WI38 (cell line): ENCODE measurements around the gene PCDHGA3.
"Not testable (repeated sequence)": the region's sequence is repeated elsewhere in the genome, so short reads cannot be mapped to it uniquely, and the experiment has no call there.

Experiments used
- H3K4me3 ChIP-seq: 2 replicates; pipeline ENCODE4 v1.5.1; 2011; ENCODE audit warnings: low read depth, mild to moderate bottlenecking, control low read depth, low read length
- CTCF ChIP-seq: IDR thresholded peaks from 2 replicates; pipeline ENCODE4 v1.5.1; 2012; ENCODE audit warnings: low read depth, mild to moderate bottlenecking, control low read depth, low read length

PCDHGA3 gene

GRCh38 chr5:141374627-141375026 is 31.0 kb downstream of the PCDHGA3 start:
- no peak for TF ChIP-seq CTCF
- no peak overlapping the region for H3K4me3 ChIP-seq

DNA sequence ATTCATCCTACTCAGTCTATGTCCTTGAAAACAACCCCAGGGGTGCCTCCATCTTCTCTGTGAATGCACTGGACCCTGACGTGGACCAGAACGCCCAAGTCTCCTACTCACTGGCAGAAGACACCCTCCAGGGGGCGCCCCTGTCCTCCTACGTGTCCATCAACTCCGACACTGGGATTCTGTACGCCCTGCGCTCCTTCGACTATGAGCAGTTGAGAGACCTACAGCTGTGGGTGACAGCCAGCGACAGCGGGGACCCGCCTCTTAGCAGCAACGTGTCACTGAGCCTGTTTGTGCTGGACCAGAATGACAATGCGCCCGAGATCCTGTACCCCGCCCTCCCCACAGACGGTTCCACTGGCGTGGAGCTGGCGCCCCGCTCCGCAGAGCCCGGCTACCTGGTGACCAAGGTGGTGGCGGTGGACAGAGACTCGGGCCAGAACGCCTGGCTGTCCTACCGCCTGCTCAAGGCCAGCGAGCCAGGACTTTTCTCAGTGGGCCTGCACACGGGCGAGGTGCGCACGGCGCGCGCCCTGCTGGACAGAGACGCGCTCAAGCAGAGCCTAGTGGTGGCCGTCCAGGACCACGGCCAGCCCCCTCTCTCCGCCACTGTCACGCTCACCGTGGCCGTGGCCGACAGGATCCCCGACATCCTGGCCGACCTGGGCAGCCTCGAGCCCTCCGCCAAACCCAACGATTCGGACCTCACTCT is 32.0 kb downstream of the PCDHGA3 start:
- H3K4me3 ChIP-seq = not testable (repeated sequence)

- peak; percentile 28; the same call in 1 of the 2 replicates for TF ChIP-seq CTCF
- H3K4me3 ChIP-seq = peak within 1 kb of the TSS; percentile 53
These were observed 39.1 kb downstream of the PCDHGA3 start, which contains the start of gene PCDHGA7 for GRCh38 chr5:141382469-141383294. Gene PCDHGA7 (plus strand): TSS chr5:141382742. CDS start chr5:141382900, 158 bp downstream.

DNA sequence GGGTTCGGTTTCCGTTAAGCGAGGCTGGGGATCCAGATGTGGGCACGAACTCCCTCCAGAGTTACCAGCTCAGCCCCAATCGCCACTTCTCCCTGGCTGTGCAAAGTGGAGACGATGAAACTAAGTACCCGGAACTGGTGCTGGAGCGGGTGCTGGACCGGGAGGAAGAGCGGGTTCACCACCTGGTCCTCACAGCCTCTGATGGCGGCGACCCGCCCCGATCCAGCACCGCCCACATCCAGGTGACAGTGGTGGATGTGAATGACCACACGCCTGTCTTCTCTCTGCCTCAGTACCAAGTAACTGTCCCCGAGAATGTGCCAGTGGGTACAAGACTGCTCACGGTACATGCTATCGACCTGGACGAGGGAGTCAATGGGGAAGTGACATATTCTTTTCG is 39.7 kb downstream of the PCDHGA3 start:
- no peak for TF ChIP-seq CTCF
- H3K4me3 ChIP-seq = no peak overlapping the region

DNA sequence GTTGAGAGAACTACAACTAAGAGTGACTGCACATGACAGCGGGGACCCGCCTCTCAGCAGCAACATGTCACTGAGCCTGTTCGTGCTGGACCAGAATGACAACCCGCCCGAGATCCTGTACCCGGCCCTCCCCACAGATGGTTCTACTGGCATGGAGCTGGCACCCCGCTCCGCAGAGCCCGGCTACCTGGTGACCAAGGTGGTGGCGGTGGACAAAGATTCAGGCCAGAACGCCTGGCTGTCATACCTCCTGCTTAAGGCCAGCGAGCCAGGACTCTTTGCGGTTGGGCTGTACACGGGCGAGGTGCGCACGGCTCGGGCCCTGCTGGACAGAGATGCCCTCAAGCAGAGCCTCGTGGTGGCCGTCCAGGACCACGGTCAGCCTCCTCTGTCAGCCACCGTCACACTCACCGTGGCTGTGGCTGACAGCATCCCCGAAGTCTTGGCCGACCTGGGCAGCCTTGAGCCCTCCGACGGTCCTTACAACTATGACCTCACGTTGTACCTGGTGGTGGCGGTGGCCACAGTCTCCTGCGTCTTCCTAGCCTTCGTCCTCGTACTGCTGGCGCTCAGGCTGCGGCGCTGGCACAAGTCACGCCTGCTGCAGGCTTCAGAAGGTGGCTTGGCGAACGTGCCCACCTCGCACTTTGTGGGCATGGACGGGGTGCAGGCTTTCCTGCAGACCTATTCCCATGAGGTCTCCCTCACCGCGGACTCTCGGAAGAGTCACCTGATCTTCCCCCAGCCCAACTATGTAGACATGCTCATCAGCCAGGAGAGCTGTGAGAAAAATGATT is 41.0 kb downstream of the PCDHGA3 start:
- no peak for TF ChIP-seq CTCF
- no peak overlapping the region for H3K4me3 ChIP-seq

DNA sequence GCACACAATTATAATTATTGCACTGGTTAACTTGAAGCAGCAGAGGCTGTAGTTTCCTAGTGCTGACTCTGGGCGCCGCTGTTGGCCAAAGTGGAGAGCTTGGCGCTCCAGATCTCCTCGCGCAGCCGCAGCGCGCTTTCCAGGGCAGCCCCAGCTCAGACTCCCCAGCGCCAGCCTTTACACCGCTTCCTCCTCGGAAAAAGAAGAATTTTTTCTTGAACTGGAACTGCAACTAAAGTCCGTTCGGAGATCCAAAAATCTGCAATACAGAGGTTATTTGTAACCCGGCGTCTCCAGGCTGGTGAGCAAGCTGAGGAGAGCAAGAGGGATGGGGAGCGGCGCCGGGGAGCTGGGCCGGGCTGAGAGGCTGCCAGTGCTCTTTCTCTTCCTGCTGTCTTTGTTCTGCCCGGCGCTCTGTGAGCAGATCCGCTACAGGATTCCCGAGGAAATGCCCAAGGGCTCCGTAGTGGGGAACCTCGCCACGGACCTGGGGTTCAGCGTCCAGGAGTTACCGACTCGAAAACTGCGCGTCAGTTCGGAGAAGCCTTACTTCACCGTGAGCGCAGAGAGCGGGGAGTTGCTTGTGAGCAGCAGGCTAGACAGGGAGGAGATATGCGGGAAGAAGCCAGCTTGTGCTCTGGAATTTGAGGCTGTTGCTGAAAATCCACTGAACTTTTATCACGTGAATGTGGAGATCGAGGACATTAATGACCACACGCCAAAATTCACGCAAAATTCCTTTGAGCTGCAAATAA is 44.1 kb downstream of the PCDHGA3 start, which contains the start of gene PCDHGB4:
Gene PCDHGB4, plus strand, starts transcription at position 142 of the 755 bp plus-strand sequence. Its CDS starts 187 bp downstream, at position 329.
- H3K4me3 ChIP-seq = peak within 1 kb of the TSS; percentile 41
- TF ChIP-seq CTCF = peak; percentile 48

- TF ChIP-seq CTCF = no peak
- H3K4me3 ChIP-seq = no peak overlapping the region
These were observed 45.0 kb downstream of the PCDHGA3 start for GRCh38 chr5:141388661-141389060.
